OCI-LY7 (cell line): ENCODE results near the gene SPX.

Source experiments
- EZH2phosphoT487 ChIP-seq: fragments of 200-600 bp; sonication (generic); IDR thresholded peaks from 2 replicates; pipeline ENCODE4 v1.6.1; 2018; ENCODE audit warnings: low read depth, borderline replicate concordance, mild to moderate bottlenecking, mixed run types, antibody characterized with exemption, low read length, moderate library complexity, mixed read lengths
- TF ChIP-seq, protein P1 (sequence below): fragments of 200-600 bp; sonication (generic); conservative IDR thresholded peaks from 2 replicates; pipeline ENCODE4 v1.5.1; 2014; ENCODE audit warnings: mild to moderate bottlenecking, antibody characterized with exemption, low read length, moderate library complexity, mixed read lengths

DNA sequence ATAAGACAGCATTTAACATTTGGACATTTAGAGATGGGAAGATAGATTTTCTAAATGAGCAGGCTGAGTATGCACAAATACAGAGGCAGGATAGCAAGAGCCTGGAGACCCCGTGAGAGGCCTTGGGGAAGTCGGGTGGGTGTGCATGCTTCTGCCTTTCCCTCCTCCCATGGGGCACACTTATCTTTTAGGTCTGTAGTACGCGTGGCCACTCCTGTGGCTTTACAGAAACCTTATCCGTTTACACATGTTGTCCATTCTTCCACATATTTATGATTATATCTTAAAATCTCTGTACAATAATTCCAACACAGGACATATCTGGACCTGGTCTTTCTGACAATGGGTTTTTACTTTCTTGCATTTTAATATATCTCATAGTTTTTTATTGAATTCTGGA, 45.0 kb downstream of the SPX start:
- TF ChIP-seq, protein P1, sequence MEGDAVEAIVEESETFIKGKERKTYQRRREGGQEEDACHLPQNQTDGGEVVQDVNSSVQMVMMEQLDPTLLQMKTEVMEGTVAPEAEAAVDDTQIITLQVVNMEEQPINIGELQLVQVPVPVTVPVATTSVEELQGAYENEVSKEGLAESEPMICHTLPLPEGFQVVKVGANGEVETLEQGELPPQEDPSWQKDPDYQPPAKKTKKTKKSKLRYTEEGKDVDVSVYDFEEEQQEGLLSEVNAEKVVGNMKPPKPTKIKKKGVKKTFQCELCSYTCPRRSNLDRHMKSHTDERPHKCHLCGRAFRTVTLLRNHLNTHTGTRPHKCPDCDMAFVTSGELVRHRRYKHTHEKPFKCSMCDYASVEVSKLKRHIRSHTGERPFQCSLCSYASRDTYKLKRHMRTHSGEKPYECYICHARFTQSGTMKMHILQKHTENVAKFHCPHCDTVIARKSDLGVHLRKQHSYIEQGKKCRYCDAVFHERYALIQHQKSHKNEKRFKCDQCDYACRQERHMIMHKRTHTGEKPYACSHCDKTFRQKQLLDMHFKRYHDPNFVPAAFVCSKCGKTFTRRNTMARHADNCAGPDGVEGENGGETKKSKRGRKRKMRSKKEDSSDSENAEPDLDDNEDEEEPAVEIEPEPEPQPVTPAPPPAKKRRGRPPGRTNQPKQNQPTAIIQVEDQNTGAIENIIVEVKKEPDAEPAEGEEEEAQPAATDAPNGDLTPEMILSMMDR, result no peak
- no peak for TF ChIP-seq EZH2phosphoT487
